ENCODE results near the gene MCF2L. TPM values are rescaled to one million over a fixed set of nuclear protein-coding genes. Genes with fewer than 3 reads are reported as not detected.

The MCF2L gene
- total and polyA plus RNA-seq, 2 experiments from 2014 or later: 4.8 to 25.6 TPM

- TF ChIP-seq ZNF462 (CRISPR knock-in tag; IDR thresholded peaks at IDR 0.05) (no peak), JUNB (IDR thresholded peaks at IDR 0.05; ENCODE audit: unreplicated experiment) (no peak), CTCF (conservative IDR thresholded peaks at IDR 0.05; ENCODE audit: low read depth in 2 of 2) (no peak), POLR2AphosphoS5 (IDR thresholded peaks at IDR 0.05; ENCODE audit: low read depth) (no peak)
Measured at GRCh38 chr13:112968380-112968909, 569 bp upstream of the MCF2L start (continued).

GRCh38 chr13:112969692-112970338 lies 801 bp downstream of the MCF2L start:
- peak overlapping the region; percentile 84 for H3K4me2 ChIP-seq
- H4K20me1 ChIP-seq (replicated peaks; ENCODE audit: insufficient read depth): peaks cover 9% of the 10 kb centered on the region; the same call in 1 of the 2 replicates
- 0 out of 2 replicates have a peak, but pooled peaks cover 6% of the 10 kb centered on the region for H3K9me2 ChIP-seq (ENCODE audit: insufficient read depth)
- H3K27me3 Mint-ChIP-seq (ENCODE audit: insufficient read depth, low read depth, poor library complexity): peaks cover 24% of the 10 kb centered on the region
- H3K36me3 ChIP-seq (ENCODE audit: insufficient read depth): no peaks in the 10 kb centered on the region; the same call in 1 of the 2 replicates
- 0 out of 2 replicates have a peak, but pooled peaks cover 3% of the 10 kb centered on the region for H3K79me2 ChIP-seq (replicated peaks; ENCODE audit: insufficient read depth)
- no peak overlapping the region for H3K27ac Mint-ChIP-seq
- peaks cover 22% of the 10 kb centered on the region for H3K4me1 Mint-ChIP-seq
- H3K4me3 ChIP-seq: peak overlapping the region; percentile 77
- 0 out of 2 replicates have a peak, but pooled peaks cover 11% of the 10 kb centered on the region for H3F3A ChIP-seq (replicated peaks; ENCODE audit: low read depth)
- H3K27me3 ChIP-seq (ENCODE audit: insufficient read depth): 0 out of 2 replicates have a peak, but pooled peaks cover 4% of the 10 kb centered on the region
- DNase-seq (ENCODE audit: low spot score): no peak
- peaks cover 14% of the 10 kb centered on the region for H3K9me3 Mint-ChIP-seq
- peaks cover 9% of the 10 kb centered on the region for H3K4me1 ChIP-seq (ENCODE audit: insufficient read depth)
- H3K4me3 Mint-ChIP-seq: peak overlapping the region; percentile 86
- H2AFZ ChIP-seq: peak overlapping the region; percentile 81
- no peak overlapping the region for H3K27ac ChIP-seq (ENCODE audit: low read depth)
- H3K36me3 Mint-ChIP-seq (ENCODE audit: low read depth): no peaks in the 10 kb centered on the region
- peak; percentile 22 for ATAC-seq
- no peak for TF ChIP-seq ZNF462 (CRISPR knock-in tag; IDR thresholded peaks at IDR 0.05)
- TF ChIP-seq ZNF331 (CRISPR knock-in tag; IDR thresholded peaks at IDR 0.05; ENCODE audit: low read depth): no peak
- TF ChIP-seq JUNB (IDR thresholded peaks at IDR 0.05; ENCODE audit: unreplicated experiment): no peak
- no peak for TF ChIP-seq EZH2phosphoT487 (IDR thresholded peaks at IDR 0.05; ENCODE audit: unreplicated experiment)
